Stomach (tissue), 4 donors: ENCODE measurements around the gene HECW1.

Source experiments
- POLR2AphosphoS5 ChIP-seq, 3 donors: sonication (generic); formaldehyde crosslinking; IDR thresholded peaks; one replicate each; pipeline ENCODE4 v1.6.1; 2016; ENCODE audit warnings: antibody characterized with exemption in 3 of 3
- TF ChIP-seq, protein P1 (sequence below), 7 experiments: fragments of 450-650 bp in 4 of 7; fragments of 200-600 bp in 3 of 7; sonication (generic) in 3 of 7; IDR thresholded peaks; one replicate each; pipeline ENCODE4 v1.5.1; 2016 to 2019; ENCODE audit warnings: antibody characterized with exemption in 7 of 7, control low read depth in 2 of 7, mild to moderate bottlenecking in 1 of 7

DNA sequence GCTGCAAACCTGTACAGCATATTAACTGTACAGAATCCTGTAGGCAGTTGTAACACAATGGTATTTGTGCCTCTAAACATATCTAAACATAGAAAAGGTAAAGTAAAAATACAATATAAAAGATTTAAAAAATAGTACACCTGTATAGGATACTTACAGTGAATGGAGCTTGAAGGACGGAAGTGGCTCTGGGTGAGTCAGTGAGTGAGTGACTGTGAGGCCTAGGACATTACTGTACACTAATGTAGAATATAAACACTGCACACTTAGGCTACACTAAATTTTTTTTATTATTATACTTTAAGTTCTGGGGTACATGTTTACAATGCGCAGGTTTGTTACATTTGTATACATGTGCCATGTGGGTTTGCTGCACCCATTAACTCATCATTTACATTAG is 373.1 kb downstream of the HECW1 start:
- TF ChIP-seq, protein P1, sequence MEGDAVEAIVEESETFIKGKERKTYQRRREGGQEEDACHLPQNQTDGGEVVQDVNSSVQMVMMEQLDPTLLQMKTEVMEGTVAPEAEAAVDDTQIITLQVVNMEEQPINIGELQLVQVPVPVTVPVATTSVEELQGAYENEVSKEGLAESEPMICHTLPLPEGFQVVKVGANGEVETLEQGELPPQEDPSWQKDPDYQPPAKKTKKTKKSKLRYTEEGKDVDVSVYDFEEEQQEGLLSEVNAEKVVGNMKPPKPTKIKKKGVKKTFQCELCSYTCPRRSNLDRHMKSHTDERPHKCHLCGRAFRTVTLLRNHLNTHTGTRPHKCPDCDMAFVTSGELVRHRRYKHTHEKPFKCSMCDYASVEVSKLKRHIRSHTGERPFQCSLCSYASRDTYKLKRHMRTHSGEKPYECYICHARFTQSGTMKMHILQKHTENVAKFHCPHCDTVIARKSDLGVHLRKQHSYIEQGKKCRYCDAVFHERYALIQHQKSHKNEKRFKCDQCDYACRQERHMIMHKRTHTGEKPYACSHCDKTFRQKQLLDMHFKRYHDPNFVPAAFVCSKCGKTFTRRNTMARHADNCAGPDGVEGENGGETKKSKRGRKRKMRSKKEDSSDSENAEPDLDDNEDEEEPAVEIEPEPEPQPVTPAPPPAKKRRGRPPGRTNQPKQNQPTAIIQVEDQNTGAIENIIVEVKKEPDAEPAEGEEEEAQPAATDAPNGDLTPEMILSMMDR (IDR thresholded peaks at IDR 0.05), result no peak
- TF ChIP-seq POLR2AphosphoS5 (IDR thresholded peaks at IDR 0.05), result no peak
